ENCODE data around the gene HRAS.

- TF ChIP-seq POLR2A (IDR thresholded peaks at IDR 0.05; ENCODE audit: low read depth, low read length), result no peak
- TF ChIP-seq POLR2AphosphoS5 (IDR thresholded peaks at IDR 0.05; ENCODE audit: low read depth, low read length), result no peak
- no peak for TF ChIP-seq POU2F2 (IDR thresholded peaks at IDR 0.05; ENCODE audit: low read depth, low read length)
- TF ChIP-seq SPI1 (IDR thresholded peaks at IDR 0.05; ENCODE audit: low read depth, low read length), result no peak
- no peak for TF ChIP-seq TAF1 (IDR thresholded peaks at IDR 0.05; ENCODE audit: low read depth, low read length)
- no peak for TF ChIP-seq PAX5 (IDR thresholded peaks at IDR 0.05; ENCODE audit: insufficient read depth, low read length, severe bottlenecking)
Measured at GRCh38 chr11:491358-491757, 44.0 kb downstream of the HRAS start.
